ENCODE results near the gene CGB1. TPM values are rescaled to one million over a fixed set of nuclear protein-coding genes. Genes with fewer than 3 reads are reported as not detected.

CGB1 gene
- total RNA-seq, 1 donor from 2014 or later = not detected

DNA sequence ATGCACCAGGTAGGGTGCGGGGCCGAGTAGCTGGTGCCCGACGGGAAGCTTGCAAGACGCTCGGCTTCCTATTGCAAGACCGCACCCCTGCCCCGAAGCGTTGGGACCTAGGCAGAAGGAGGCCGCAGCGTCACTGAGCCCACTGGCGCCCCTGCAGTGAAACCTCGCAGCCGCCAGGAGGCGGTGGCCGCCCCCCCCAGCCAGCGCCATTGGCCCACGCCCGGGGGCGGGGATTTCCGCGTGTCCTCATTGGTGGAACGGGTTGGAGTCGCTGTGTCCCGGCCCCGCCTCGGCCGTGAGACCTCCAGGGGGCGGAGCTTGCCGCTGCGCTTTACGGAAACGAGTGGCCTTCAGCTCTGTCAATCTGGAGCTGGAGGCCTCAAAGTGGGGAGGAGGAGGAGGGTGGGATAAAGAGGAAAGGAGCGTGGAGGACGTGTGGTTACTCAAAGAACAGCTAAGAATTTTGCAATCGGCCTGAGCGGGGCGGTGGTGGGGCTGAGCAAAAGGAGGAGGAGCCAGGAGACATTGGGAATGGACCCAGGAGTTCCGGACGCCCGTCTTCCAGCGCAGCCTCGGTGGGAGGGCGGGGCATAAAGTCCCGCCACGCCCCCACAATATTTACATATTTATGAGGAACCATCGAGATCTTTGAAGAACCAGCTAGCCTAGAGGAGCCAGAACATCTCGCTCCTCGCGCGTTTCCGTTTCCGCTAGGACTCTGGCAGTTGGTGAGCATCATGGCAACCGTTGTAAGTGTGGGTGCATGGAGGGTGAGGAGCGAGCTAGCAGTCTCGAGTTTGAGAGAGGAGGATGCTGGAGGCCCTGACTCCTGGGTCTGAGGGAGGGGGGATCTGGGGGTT is 43.3 kb downstream of the CGB1 start, which contains the start of the genes GYS1 and RUVBL2:
Gene GYS1 (minus strand): TSS at position 135 of the 860 bp plus-strand sequence. CDS start 197 bp downstream, outside the sequence.
Gene RUVBL2 (plus strand): TSS at position 713 of the 860 bp plus-strand sequence. CDS start 25 bp downstream, at position 738.
- peak; percentile 99 for DNase-seq

DNA sequence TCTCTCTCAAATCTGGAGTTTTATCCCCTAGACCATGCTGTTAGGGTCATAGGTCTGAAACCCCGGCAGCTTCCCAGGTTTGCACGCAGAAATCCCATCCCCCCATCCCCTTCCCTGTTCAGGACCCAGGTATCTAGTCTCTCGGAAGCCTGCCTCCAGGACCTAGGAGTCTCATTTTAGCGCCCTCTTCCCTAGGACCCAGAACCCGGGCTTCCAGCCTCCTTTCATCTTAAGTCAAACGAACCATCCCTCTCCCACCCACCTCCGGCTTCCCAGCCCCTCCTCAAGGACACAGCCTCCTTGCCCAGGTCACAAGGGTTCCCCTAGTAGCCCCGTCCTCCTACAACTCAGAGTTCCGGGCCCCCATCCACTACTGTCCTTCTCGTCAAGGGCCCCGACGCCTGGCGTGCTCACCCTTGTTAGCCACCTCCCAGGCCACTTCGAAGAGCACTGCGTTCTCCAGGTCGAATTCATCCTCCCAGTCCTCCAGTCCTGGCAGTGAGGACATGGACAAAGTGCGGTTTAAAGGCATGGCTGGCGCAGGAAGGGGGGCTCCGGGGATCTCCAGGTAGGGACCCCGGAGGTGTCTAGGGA is 44.0 kb downstream of the CGB1 start:
- peak; percentile 21 for DNase-seq

GRCh38 chr19:48991873-48992580 is 44.7 kb downstream of the CGB1 start:
- DNase-seq = peak; percentile 81

- DNase-seq = no peak
Observed at GRCh38 chr19:48991011-48991609, 45.6 kb downstream of the CGB1 start.

- DNase-seq = no peak
Observed at GRCh38 chr19:48990400-48990799, 46.3 kb downstream of the CGB1 start.

GRCh38 chr19:48989701-48990291 is 46.9 kb downstream of the CGB1 start:
- no peak for DNase-seq

- no peak for DNase-seq
Observed at GRCh38 chr19:48988860-48989259, 47.8 kb downstream of the CGB1 start.

- DNase-seq = no peak
Observed at GRCh38 chr19:48988286-48988685, 48.4 kb downstream of the CGB1 start.

- no peak for DNase-seq
Observed at GRCh38 chr19:48987323-48987722, 49.4 kb downstream of the CGB1 start.

DNA sequence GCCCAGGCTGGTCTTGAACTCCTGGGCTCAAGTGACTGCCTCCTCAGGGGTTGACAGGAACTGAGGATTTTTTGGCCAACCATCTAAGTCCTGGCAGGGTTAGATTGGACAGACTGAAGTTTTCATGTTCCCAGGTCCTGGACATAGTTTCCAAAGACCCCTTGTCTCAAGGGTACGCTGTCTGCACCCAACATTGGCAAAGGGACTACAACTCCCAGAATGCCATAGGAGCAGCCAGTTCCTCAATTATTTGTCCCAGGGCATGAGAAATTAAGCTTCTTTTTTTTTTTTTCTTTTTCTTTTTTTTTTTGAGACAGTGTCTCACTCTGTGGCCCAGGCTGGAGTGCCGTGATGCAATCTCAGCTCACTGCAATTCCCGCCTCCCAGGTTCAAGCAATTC is 50.5 kb downstream of the CGB1 start:
- DNase-seq = no peak

GRCh38 chr19:48985711-48986110 is 51.0 kb downstream of the CGB1 start:
- DNase-seq = no peak

Other genes starting within 250 kb of the CGB1 start
- 40.7 and 56.7 TPM in 2 replicates for gene BCAT2, start 225.9 kb downstream of the CGB1 start, total RNA-seq
- 1.5 and 8.0 TPM in 2 replicates for gene HSD17B14, start 200.4 kb downstream of the CGB1 start, total RNA-seq
- 2.6 and 6.5 TPM in 2 replicates for gene PLEKHA4, start 168.3 kb downstream of the CGB1 start, total RNA-seq
- gene PPP1R15A, start 164.5 kb downstream of the CGB1 start, total RNA-seq = 39.2 and 59.6 TPM in 2 replicates
- 0.34 TPM in 1 of 2 replicates, not detected in the other for gene TULP2, start 138.2 kb downstream of the CGB1 start, total RNA-seq
- gene NUCB1, start 136.6 kb downstream of the CGB1 start, total RNA-seq = 167 and 333 TPM in 2 replicates
- not detected in 2 replicates for gene DHDH, start 103.2 kb downstream of the CGB1 start, total RNA-seq
- gene BAX, start 82.0 kb downstream of the CGB1 start, total RNA-seq = 96.8 and 134 TPM in 2 replicates
- 1,252 and 1,399 TPM in 2 replicates for gene FTL, start 71.6 kb downstream of the CGB1 start, total RNA-seq
- 14.8 and 28.8 TPM in 2 replicates for gene GYS1, start 43.6 kb downstream of the CGB1 start, total RNA-seq
- gene RUVBL2, start 43.0 kb downstream of the CGB1 start, total RNA-seq = 172 and 278 TPM in 2 replicates
- not detected in 2 replicates for gene LHB, start 19.8 kb downstream of the CGB1 start, total RNA-seq
- gene CGB3, start 12.6 kb downstream of the CGB1 start, total RNA-seq = not detected in 2 replicates
- gene CGB2, start 5.0 kb downstream of the CGB1 start, total RNA-seq = not detected in 2 replicates
- not detected in 2 replicates for gene CGB5, start 7.0 kb upstream of the CGB1 start, total RNA-seq
- not detected in 2 replicates for gene CGB8, start 12.2 kb upstream of the CGB1 start, total RNA-seq
- gene CGB7, start 20.9 kb upstream of the CGB1 start, total RNA-seq = not detected in 2 replicates
- gene NTF4, start 27.9 kb upstream of the CGB1 start, total RNA-seq = not detected in 2 replicates
- not detected in 2 replicates for gene KCNA7, start 35.8 kb upstream of the CGB1 start, total RNA-seq
- 142 and 166 TPM in 2 replicates for gene SNRNP70, start 48.6 kb upstream of the CGB1 start, total RNA-seq
- 0.56 and 0.68 TPM in 2 replicates for gene LIN7B, start 77.5 kb upstream of the CGB1 start, total RNA-seq
- 0.65 and 1.4 TPM in 2 replicates for gene C19orf73, start 82.2 kb upstream of the CGB1 start, total RNA-seq
- 4.0 and 12.9 TPM in 2 replicates for gene PPFIA3, start 82.6 kb upstream of the CGB1 start, total RNA-seq
- gene HRC, start 118.5 kb upstream of the CGB1 start, total RNA-seq = not detected in 2 replicates
- 20.9 and 25.7 TPM in 2 replicates for gene TRPM4, start 120.9 kb upstream of the CGB1 start, total RNA-seq